ENCODE data around the gene TEC. TPM values are rescaled to one million over a fixed set of nuclear protein-coding genes. Genes with fewer than 3 reads are reported as not detected.

TEC gene
- total and polyA plus RNA-seq, 2 donors from 2014 or later, result 1.1 to 5.9 TPM

DNA sequence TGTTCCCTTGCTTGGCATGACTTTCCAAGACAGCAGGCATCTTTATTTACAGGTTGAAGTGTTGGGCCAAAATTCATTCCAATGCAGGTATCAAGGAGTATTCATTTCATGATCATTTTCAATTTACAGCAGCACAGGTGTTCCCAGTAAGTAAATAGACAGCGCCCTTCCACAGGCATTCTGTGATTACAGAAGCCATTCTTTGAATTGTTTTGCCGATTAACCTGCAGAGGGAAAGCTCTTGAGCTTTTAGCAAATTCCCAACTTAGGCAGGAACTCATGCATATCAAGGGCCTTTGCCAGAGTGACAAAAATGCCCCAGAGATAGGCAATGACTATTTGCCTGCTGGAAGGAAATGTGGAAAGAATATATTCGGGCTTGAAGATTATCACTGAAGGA is 142.4 kb downstream of the TEC start:
- Histone ChIP-seq H3K9me3 (ENCODE audit: control insufficient read depth in 2 of 3, insufficient read depth in 1 of 3, low read length in 3 of 3) (no peaks in the 10 kb centered on the region), H3K27ac (ENCODE audit: low read depth in 2 of 2, low read length in 2 of 2) (no peak overlapping the region), H3K4me1 (ENCODE audit: control insufficient read depth in 2 of 3, insufficient read depth in 2 of 3, low read depth in 1 of 3, low read length in 3 of 3) (peaks cover 0 to 7% (median 0%) of the 10 kb centered on the region in 3 donors), H3K9ac (ENCODE audit: low read length in 3 of 3) (no peak overlapping the region), H3K4me3 (ENCODE audit: low read length in 3 of 3) (no peak overlapping the region), H3K36me3 (ENCODE audit: control insufficient read depth in 2 of 3, insufficient read depth in 3 of 3, low read length in 3 of 3) (no peaks in the 10 kb centered on the region), H3K27me3 (ENCODE audit: control insufficient read depth, insufficient read depth, low read length) (no peaks in the 10 kb centered on the region)
- TF ChIP-seq, protein P1, sequence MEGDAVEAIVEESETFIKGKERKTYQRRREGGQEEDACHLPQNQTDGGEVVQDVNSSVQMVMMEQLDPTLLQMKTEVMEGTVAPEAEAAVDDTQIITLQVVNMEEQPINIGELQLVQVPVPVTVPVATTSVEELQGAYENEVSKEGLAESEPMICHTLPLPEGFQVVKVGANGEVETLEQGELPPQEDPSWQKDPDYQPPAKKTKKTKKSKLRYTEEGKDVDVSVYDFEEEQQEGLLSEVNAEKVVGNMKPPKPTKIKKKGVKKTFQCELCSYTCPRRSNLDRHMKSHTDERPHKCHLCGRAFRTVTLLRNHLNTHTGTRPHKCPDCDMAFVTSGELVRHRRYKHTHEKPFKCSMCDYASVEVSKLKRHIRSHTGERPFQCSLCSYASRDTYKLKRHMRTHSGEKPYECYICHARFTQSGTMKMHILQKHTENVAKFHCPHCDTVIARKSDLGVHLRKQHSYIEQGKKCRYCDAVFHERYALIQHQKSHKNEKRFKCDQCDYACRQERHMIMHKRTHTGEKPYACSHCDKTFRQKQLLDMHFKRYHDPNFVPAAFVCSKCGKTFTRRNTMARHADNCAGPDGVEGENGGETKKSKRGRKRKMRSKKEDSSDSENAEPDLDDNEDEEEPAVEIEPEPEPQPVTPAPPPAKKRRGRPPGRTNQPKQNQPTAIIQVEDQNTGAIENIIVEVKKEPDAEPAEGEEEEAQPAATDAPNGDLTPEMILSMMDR (IDR thresholded peaks at IDR 0.05; ENCODE audit: borderline replicate concordance, extremely low read depth, insufficient read depth), result no peak
- DNase-seq (peak in 2 of 5 donors; percentile 16 to 24), FAIRE-seq (no peak)
- intact Hi-C loops (cut with DNase I), result no loop called here

DNA sequence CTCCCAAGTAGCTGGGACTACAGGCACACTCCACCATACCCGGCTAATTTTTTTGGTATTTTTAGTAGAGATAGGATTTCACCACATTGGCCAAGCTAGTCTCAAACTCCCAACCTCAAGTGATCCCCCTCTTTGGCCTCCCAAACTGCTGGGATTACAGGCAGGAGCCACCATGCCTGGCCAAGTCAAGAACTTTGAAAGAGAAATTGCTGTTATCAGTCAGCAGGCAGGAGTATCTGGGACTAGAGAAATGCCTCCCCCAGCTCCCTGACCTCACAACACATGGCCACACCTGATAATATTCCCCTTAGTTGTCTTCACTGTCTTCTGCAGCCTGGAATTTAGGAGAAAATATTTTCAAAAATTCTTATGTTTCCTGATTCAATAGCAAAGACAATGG is 143.0 kb downstream of the TEC start:
- H3K4me3 ChIP-seq (ENCODE audit: low read length in 3 of 3), result no peak overlapping the region
- H3K4me1 ChIP-seq (ENCODE audit: control insufficient read depth in 2 of 3, insufficient read depth in 2 of 3, low read depth in 1 of 3, low read length in 3 of 3), result peaks cover 0 to 7% (median 0%) of the 10 kb centered on the region in 3 donors
- FAIRE-seq (no peak), DNase-seq (no peak)
- intact Hi-C loops (cut with DNase I), result no loop called here
- H3K27ac ChIP-seq (ENCODE audit: low read depth in 2 of 2, low read length in 2 of 2), result no peak overlapping the region
- TF ChIP-seq, protein P1 (IDR thresholded peaks at IDR 0.05; ENCODE audit: borderline replicate concordance, extremely low read depth, insufficient read depth), result no peak
- H3K9ac ChIP-seq (ENCODE audit: low read length in 3 of 3), result no peak overlapping the region
- no peaks in the 10 kb centered on the region for H3K27me3 ChIP-seq (ENCODE audit: control insufficient read depth, insufficient read depth, low read length)
- H3K36me3 ChIP-seq (ENCODE audit: control insufficient read depth in 2 of 3, insufficient read depth in 3 of 3, low read length in 3 of 3), result no peaks in the 10 kb centered on the region
- H3K9me3 ChIP-seq (ENCODE audit: control insufficient read depth in 2 of 3, insufficient read depth in 1 of 3, low read length in 3 of 3), result no peaks in the 10 kb centered on the region

DNA sequence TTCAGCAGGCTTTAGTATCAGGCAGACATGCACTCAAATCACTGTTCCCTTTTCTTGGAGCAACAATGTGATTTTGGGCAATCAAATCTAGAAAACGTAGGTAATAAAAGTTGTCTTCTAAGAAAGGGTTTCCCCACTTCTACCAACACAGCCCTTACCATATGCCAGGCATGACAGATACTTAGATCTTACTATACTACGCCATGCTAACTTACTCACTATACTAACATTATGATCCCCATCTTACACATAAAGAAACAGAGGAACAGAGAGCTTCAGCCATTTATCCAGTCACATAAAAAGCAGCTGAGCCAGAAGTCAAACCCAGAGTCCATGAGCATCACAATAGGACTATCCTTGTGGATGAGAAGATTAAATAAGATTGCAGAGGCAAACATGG is 144.8 kb downstream of the TEC start:
- Histone ChIP-seq H3K27me3 (ENCODE audit: control insufficient read depth, insufficient read depth, low read length) (no peaks in the 10 kb centered on the region), H3K9ac (ENCODE audit: low read length in 3 of 3) (no peak overlapping the region), H3K9me3 (ENCODE audit: control insufficient read depth in 2 of 3, insufficient read depth in 1 of 3, low read length in 3 of 3) (no peaks in the 10 kb centered on the region), H3K27ac (ENCODE audit: low read depth in 2 of 2, low read length in 2 of 2) (no peak overlapping the region), H3K4me3 (ENCODE audit: low read length in 3 of 3) (no peak overlapping the region), H3K36me3 (ENCODE audit: control insufficient read depth in 2 of 3, insufficient read depth in 3 of 3, low read length in 3 of 3) (no peaks in the 10 kb centered on the region), H3K4me1 (ENCODE audit: control insufficient read depth in 2 of 3, insufficient read depth in 2 of 3, low read depth in 1 of 3, low read length in 3 of 3) (peaks cover 0 to 7% (median 0%) of the 10 kb centered on the region in 3 donors)
- intact Hi-C loops (cut with DNase I), result no loop called here
- DNase-seq, result no peak
- TF ChIP-seq, protein P1 (IDR thresholded peaks at IDR 0.05; ENCODE audit: borderline replicate concordance, extremely low read depth, insufficient read depth), result no peak
- no peak for FAIRE-seq

DNA sequence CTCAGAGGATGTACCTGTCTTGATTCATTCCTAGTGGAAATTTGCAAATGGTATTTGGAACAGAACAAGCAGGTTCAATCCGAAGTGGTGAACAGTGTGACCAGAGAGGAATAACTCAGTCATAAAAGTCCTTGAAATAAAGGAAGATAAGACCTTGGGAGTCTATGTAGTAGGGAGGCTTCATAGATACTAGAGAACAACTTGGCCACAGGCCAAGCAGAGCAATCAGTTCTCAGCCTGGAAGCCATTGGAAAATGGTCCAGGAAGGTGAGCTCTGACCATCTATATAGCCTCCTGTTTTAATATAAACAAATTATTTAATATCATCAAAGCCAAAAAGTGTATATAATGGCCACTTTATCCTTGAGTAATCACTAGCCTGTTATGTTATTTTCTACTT is 146.9 kb downstream of the TEC start:
- FAIRE-seq (no peak), DNase-seq (no peak)
- Histone ChIP-seq H3K4me1 (ENCODE audit: control insufficient read depth in 2 of 3, insufficient read depth in 2 of 3, low read depth in 1 of 3, low read length in 3 of 3) (peaks cover 0 to 7% (median 4%) of the 10 kb centered on the region in 3 donors), H3K9ac (ENCODE audit: low read length in 3 of 3) (no peak overlapping the region), H3K36me3 (ENCODE audit: control insufficient read depth in 2 of 3, insufficient read depth in 3 of 3, low read length in 3 of 3) (no peaks in the 10 kb centered on the region), H3K4me3 (ENCODE audit: low read length in 3 of 3) (no peak overlapping the region), H3K9me3 (ENCODE audit: control insufficient read depth in 2 of 3, insufficient read depth in 1 of 3, low read length in 3 of 3) (no peaks in the 10 kb centered on the region), H3K27me3 (ENCODE audit: control insufficient read depth, insufficient read depth, low read length) (no peaks in the 10 kb centered on the region), H3K27ac (ENCODE audit: low read depth in 2 of 2, low read length in 2 of 2) (no peak overlapping the region)
- intact Hi-C loops (cut with DNase I), result no loop called here
- TF ChIP-seq, protein P1 (IDR thresholded peaks at IDR 0.05; ENCODE audit: borderline replicate concordance, extremely low read depth, insufficient read depth), result no peak
